ENCODE data around the gene MIEF1.
A peak's percentile ranks its signal among the peaks of the same experiment; 100 is the strongest.

MIEF1 gene

DNA sequence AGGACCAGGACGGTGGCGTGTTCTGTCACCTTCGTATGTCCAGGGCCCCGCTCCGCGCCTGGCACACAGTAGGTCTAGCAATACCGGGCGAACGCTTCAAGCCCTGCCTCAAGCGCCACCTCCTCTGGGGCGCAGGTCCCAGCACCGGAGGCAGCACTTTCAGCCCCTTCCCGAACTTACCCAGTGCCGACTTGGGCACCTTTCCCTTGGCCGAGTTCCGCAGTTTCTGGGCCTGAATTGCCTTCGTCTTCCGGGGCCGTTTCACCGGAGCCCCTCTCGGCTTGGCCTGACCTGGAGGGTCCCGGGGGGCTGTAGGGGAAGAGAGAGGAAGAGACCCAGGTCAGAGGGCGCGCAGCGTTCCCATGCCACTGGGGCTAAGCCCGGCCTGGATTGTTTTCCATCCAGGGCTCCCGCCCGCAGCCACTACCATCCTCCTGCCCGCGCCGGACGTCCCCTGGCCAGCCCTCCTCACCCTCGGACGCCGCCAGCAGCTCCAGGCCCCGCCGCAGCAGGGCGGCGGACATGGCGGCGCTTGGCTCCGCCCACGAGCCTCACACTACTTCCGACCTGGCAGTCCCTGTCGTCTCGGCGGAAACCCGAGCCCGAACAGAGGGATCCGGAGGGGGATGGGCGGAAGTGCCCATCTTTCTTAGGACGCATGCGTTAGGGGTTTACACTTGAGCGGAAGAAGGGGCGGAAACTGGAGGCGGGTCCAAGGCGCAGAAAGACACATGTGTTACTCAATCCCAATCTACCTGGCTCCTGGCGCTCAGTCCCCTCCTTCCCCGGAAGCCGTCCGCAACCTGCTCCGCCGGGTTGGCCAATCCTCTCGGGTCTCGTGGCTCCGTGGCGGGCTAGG is 30.4 kb downstream of the MIEF1 start, which contains the start of gene RPS19BP1:
Gene RPS19BP1, minus strand, starts transcription at position 534 of the 859 bp plus-strand sequence. Its CDS starts 10 bp downstream, at position 524.
- peak; percentile 98 to 100 (median 99) for DNase-seq

DNA sequence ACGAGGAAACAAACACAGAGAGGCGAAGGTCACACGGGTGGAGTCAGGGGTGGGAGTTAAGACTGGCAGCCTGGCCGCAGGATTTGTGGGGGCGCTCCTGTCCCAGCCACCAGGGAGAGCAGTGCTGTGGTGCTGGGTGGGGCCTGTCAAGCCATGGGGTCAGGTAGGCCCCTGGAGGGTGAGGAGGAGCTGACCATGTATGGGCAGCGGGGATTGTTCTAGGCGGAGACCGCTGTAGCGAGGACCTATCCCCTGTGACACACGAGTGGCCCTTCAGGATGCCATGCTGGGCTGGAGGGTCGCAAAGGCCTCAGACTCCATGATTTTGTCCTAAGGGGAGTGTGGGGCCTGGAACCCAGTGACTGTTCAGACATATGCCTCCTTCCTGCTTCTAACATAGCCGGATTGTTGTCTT is 32.0 kb downstream of the MIEF1 start:
- no peak for DNase-seq

- DNase-seq, result peak; percentile 55 to 78 (median 72)
Observed at GRCh38 chr22:39534591-39535356, 32.7 kb downstream of the MIEF1 start.

DNA sequence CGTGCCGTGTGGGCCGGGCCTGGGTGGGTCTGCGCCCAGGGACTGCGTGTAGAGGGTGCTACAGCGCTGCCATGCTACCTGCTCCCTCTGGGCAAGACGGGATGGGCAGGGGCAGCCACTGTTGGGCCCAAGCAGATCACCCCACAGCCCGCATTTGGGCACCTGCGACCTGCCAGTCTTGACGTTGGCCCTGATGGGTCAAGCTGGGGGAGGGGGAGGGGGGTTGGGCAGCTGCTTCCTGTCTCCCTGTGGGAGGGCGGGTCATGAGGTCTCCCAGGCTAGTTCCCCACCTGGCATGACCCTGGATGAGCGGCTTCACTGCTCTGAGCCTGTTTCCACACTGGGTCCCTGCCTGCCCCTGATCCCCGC is 33.3 kb downstream of the MIEF1 start:
- DNase-seq, result no peak

GRCh38 chr22:39535831-39536449 is 33.9 kb downstream of the MIEF1 start:
- no peak for DNase-seq

DNA sequence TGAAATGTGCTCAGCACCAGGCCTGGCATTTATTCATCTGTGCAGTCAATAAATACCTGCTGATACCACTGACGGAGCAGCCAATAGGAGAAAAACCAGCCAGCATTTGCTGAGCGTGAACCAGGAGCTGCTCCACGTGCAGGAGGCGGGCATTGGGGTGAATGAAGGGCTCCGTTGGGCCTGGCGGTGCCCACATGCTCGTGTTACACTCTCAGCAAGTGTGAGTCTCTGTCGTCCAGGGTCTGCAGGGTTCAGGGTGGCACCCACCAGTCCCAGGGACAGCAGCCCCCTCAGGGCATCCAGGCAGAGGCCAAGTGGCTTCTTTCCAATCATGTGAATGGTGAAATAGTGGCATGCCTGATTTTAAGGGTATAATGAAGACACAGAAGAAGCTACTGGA is 34.6 kb downstream of the MIEF1 start:
- DNase-seq, result no peak

DNA sequence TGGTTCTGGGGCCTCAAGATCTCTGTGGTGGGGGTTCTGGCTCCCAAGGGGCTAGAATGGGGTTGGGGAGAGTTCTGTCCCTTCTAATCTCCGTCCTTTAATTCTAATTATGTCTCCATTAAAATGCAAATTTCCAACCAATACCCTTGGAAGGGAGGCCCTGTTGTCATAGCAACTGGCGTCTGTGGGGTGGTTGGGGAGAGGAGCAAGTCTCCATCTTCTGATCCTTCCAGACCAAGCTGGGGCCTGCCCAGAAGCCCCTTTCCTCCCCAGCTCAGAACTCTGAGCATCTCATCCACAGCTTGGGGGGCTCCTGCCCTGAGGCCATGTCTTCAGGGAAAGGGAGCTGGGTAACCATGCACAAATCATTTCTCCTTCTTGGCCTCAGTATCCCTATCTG is 35.9 kb downstream of the MIEF1 start:
- DNase-seq, result no peak

DNA sequence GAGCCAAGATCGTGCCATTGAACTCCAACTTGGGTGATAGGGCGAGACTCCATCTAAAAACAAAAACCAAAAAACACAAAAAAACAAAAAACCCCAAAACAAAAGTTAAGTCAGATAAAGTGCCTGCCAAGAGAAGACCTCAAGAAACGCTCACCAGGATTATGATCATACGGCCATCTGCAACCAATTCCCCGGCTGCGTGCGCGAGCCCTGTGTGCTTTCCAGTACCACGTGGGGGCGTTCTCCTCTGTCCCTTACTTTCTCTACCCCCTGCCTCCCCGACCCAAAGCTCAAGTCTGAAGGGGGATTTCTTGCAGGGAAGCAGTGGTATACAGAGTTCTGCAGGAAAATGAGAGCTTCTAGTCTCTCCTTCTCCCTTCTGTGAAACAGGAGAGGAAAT is 41.0 kb downstream of the MIEF1 start:
- no peak for DNase-seq

- peak in 4 of 5 donors; percentile 49 to 70 (median 57) for DNase-seq
Observed at GRCh38 chr22:39545386-39546365, 43.6 kb downstream of the MIEF1 start.

DNA sequence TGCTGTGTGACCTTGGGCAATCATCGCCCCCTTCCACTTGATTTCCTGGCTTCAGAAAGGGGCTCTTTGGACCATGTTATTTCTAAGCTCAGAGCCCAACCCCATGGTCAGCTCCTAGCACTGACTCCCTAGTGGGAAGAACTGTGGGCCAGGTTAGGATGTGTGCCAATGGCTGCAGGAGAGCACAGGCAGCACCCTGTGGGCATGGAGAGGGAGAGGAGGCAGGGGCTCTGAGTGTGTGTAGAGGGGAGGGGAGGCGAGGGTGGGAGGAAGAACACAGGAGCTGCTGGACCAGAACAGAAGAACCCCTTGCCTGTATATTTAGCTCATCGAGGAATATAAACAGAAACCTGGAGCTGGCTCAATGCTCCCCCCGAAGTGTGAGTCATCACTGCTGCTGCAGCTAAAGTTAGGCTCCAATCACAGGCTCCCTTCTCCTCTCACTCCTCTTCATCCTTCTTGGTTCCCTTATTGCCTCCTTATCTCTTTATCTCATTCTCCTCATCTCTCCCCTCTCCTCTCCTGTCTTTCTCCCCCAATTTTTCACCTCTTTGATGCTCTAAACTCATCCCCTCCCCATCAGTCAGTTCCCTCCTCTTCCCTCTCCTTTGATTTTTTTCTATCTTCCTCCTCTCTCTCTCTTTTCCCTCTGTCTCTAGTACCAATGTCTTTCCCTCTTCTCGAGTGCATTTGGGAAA is 44.9 kb downstream of the MIEF1 start:
- no peak for DNase-seq

DNA sequence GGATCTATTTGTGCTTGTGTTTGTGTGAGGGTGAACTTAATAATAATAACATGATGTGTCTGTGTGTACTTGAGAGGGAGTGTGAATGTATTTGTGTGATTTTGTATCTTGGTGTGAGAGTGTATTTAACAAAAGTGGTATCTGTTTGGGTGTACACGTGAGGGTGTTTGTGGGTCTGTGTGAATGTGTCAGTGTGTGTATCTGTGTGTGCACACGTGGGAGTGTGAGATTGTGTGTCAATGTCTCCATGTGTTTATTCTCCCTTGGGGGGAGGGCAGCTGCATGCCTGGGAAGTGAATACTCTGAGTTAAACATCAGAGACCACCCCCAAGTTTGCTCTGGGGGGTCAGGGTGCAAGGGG is 45.5 kb downstream of the MIEF1 start:
- no peak for DNase-seq

- DNase-seq, result no peak
Observed at GRCh38 chr22:39553429-39553828, 51.3 kb downstream of the MIEF1 start.

DNA sequence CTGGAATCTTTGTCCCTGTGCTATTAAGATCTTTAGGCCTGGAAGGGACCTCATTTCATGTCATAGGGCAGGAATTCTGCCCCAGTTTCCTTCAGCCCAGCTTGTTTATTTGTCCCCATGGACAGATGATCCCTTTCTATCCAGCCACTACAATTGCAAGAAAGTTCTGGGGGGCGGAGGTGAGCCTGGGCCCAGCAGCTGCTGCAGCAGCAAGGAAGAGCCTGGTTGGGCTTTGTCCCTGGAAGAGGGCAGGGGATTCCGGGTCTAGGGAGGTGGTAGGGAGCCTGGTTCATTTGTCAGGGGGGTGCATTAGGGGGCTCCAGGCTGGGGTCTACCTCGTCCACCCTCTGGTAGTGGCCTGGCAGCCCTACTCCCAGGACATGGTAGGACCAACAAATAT is 52.1 kb downstream of the MIEF1 start:
- DNase-seq, result no peak

DNA sequence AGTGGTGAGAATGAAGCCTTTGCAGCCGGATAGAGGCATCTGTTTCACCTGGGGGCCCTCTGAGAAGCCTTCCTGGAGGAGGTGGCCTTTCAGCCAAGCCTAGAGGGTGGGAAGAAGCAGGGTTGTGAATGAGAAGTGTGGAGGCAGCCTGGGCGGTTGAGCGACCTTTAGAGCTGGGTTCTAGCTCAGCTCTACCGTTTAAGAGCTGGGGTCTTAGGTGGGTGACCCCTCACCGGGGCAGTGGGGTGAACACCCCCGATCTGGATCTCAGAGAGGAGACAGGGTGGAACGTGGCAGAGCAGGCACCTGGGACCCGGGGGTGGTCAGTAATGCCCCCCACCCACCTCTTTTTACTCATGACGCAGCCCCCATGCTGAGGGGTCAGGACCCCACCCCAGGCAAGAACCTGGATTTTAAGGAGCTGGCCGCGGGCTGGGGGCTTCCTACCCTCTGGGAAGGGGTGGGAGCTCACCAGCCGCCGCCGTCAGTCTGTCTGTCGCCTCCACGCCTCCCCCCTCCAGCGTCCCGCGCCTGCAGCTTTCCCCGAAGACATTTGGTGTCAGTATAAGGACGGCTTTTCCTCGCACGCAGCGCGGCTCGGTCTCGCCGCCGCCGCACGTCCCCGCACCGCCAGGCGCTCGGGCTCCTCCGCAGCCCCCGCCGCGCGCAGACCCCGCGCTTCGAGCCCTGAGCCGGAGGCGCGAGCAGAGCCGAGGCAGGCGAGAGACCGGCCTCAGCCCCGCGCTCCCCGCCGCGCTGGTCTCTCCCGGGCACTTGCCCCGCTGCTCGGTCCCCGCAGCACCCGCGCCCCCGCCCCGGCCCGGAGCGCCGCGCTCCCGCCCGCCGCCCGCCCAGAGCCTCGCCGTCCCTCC is 55.1 kb downstream of the MIEF1 start:
- DNase-seq, result peak in 4 of 5 donors; percentile 31 to 41 (median 37)

DNA sequence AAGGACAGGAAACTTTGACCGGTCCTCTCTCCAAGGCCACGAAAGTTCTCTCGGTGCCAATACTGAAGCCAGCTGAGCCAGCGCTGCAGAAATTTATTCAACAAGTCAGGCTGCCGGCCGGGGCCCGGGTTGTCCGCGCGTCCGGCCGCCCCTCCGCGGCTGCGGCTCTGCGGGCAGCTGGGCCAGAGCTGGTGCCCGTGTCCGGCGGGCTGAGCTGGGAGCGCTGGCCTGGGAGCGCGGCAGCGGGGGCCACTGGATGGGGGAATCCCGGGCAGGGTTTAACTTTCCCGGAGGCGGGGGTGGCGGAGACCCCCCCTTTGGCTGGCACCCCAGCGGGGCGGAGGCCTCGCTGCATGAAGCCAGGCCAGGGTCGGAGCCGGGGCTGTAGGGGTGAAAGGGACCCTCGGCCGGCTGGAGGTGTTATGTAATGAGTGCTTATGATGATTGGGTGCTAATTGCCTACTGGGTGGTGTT is 56.2 kb downstream of the MIEF1 start:
- no peak for DNase-seq

- DNase-seq, result no peak
Observed at GRCh38 chr22:39558950-39559349, 56.9 kb downstream of the MIEF1 start.

DNA sequence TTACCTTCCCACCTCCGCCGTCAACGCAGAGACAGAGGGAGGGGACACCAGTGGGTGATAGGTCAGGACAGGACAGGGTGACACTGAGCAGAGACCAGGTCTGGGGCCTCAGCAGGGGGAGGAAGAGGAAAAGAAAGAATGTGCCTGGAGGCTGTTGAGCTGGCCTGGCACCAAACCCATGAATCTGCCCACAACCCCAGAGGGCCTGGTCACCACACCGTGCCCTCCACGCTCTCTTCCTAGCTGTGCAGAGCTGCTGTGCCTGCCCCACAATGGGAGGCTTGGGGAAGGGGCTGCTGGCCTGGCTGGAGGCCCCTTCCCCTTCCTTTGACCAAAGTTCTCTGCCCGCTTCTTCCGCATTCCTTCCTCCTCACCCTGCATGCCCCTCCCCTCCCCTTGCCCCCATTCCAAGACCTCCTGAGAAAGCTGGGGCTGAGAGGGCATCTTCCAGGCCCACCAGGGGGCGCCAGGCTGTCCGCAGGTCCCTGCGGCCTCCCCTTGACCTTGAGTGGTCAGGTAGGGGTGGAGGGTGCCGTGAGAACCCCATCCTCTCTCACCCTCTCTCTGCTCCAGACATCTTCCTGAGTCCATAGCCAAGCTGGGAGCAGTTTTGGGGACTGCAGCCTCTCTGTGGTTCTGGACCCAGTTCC is 57.5 kb downstream of the MIEF1 start:
- no peak for DNase-seq

DNA sequence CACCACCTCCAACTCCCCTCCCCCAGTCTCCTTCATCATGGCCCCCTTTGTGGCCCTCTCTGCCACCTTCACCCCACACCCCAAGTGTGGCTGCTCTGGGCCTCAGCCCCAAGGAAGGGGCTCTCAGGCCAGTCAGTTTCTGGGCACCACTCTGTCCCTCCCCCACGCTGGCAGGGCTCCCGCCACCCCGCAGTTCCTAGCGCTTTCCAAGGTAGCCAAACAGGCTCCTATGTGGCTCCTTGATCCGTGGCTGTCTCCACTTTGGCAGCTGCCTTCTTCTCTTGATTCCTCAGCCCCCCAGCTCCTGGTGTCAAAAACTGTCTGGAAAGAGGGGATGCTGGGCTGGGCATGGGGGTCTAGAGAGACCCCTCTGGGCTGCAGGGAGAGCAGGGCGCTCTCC is 58.0 kb downstream of the MIEF1 start:
- DNase-seq, result no peak

GRCh38 chr22:39562839-39563489 is 60.9 kb downstream of the MIEF1 start:
- no peak for DNase-seq
